ENCODE measurements around the gene SORD. TPM values are rescaled to one million over a fixed set of nuclear protein-coding genes. Genes with fewer than 3 reads are reported as not detected.

Gene SORD
- total RNA-seq, 4 donors from 2014 or later, result 3.3 to 6.6 (median 5.9) TPM

DNA sequence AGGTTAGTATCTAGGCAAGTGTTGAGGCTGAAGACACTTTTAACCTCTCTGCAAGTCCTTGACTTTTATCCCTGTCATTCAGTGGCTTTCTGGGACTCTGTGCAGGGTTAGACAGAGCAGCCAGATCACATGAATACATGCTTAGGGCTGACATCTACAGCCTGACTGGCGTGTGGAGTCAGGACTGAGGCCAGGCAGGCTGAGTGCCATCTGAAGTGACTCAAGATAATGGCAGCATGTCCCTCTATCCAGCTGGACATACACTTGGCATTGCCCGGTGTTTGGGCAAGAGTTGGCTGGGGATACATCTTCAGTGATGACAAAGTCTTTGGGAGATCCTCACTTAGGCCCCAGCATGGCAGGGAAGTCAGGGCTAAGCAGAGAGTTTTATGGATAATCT is 68.6 kb downstream of the SORD start:
- Histone ChIP-seq H3K27me3 (peaks cover 0 to 13% (median 0%) of the 10 kb centered on the region in 4 donors), H3K27ac (replicated peaks in 1 of 4) (no peak overlapping the region), H3K4me1 (no peaks in the 10 kb centered on the region), H3K9me3 (no peaks in the 10 kb centered on the region), H3K36me3 (no peaks in the 10 kb centered on the region), H3K4me3 (no peak overlapping the region)
- no peak for DNase-seq (ENCODE audit: extremely low spot score)
- 85% methylated on average over 2 of the region's 2 CpGs for WGBS
- TF ChIP-seq EP300 (IDR thresholded peaks at IDR 0.05) (no peak), POLR2A (IDR thresholded peaks at IDR 0.05; ENCODE audit: low read depth) (no peak), POLR2AphosphoS5 (IDR thresholded peaks at IDR 0.05) (no peak)
- TF ChIP-seq, protein P1, sequence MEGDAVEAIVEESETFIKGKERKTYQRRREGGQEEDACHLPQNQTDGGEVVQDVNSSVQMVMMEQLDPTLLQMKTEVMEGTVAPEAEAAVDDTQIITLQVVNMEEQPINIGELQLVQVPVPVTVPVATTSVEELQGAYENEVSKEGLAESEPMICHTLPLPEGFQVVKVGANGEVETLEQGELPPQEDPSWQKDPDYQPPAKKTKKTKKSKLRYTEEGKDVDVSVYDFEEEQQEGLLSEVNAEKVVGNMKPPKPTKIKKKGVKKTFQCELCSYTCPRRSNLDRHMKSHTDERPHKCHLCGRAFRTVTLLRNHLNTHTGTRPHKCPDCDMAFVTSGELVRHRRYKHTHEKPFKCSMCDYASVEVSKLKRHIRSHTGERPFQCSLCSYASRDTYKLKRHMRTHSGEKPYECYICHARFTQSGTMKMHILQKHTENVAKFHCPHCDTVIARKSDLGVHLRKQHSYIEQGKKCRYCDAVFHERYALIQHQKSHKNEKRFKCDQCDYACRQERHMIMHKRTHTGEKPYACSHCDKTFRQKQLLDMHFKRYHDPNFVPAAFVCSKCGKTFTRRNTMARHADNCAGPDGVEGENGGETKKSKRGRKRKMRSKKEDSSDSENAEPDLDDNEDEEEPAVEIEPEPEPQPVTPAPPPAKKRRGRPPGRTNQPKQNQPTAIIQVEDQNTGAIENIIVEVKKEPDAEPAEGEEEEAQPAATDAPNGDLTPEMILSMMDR (IDR thresholded peaks at IDR 0.05), result no peak
- intact Hi-C loops (cut with DNase I), result no loop called here

DNA sequence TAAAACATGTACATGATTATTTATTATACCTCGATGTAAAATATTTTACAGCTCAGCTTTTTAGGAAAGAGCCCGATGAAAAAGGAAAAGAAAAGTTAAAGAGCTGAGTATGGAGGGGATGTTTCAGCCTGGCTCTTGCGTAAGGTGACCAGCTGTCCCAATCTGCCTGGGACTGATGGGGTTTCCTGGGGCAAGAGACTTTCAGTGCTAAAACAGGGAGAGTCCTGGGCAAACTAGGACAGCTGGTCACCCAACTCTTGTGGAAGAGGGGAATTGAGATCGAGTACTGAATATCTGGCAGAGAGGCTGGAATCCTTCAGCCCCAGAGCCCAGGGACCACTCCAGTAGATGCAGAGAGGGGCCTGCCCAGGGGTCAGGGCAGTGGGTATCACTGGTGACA is 70.0 kb downstream of the SORD start:
- intact Hi-C loops (cut with DNase I), result no loop called here
- TF ChIP-seq POLR2AphosphoS5 (IDR thresholded peaks at IDR 0.05), result no peak
- TF ChIP-seq EP300 (IDR thresholded peaks at IDR 0.05), result no peak
- TF ChIP-seq, protein P1 (IDR thresholded peaks at IDR 0.05), result no peak
- TF ChIP-seq POLR2A (IDR thresholded peaks at IDR 0.05; ENCODE audit: low read depth), result no peak
- H3K4me3 ChIP-seq, result no peak overlapping the region
- no peaks in the 10 kb centered on the region for H3K9me3 ChIP-seq
- H3K27ac ChIP-seq (replicated peaks in 1 of 4), result no peak overlapping the region
- no peaks in the 10 kb centered on the region for H3K36me3 ChIP-seq
- H3K4me1 ChIP-seq, result no peaks in the 10 kb centered on the region
- WGBS, result 88% methylated on average over 4 of the region's 4 CpGs
- DNase-seq (ENCODE audit: extremely low spot score), result no peak
- peaks cover 0 to 6% (median 0%) of the 10 kb centered on the region in 4 donors for H3K27me3 ChIP-seq

DNA sequence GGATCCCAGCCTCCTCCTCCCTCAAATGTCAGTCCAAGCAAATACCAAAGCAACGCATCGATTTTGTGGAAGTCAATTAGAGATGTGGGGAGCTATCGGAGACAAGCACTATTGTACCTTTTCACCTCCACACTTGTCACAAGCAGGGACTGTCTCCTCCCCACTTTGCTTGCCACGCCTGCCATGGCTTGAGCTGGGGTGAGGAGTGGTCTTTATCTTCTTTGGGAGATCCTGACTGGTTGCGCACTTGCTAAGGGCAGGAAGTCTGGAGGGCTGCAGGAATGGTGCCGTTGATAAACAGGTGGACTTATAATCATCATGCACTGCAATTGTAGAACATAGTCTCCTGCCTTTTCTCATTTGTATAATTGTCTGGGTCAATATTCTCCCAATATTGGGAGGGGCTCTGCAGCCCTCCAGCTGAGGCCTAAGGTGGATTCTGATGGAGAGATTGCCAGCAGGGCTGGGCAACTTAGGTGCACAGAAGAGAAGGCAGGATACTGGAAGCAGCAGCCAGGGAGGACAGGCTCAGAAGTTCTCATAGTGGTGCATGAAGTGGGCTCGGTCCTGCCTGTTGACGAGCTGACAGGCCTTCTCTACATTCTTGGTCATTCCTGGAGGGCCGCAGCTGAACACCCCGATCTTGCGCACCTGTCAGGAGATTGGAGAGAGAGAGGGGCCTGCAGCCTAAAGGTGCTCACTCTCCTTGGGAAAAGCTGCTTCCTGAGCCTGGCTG is 70.8 kb downstream of the SORD start:
- TF ChIP-seq, protein P1 (IDR thresholded peaks at IDR 0.05), result no peak
- no peak for TF ChIP-seq EP300 (IDR thresholded peaks at IDR 0.05)
- TF ChIP-seq POLR2A (IDR thresholded peaks at IDR 0.05; ENCODE audit: low read depth), result no peak
- TF ChIP-seq POLR2AphosphoS5 (IDR thresholded peaks at IDR 0.05), result no peak
- no peak for DNase-seq (ENCODE audit: extremely low spot score)
- 86% methylated on average over 5 of the region's 11 CpGs for WGBS
- no peaks in the 10 kb centered on the region for H3K4me1 ChIP-seq
- peaks cover 0 to 6% (median 0%) of the 10 kb centered on the region in 4 donors for H3K27me3 ChIP-seq
- no peaks in the 10 kb centered on the region for H3K36me3 ChIP-seq
- H3K4me3 ChIP-seq, result no peak overlapping the region
- H3K9me3 ChIP-seq, result no peaks in the 10 kb centered on the region
- intact Hi-C loops (cut with DNase I), result no loop called here
- no peak overlapping the region for H3K27ac ChIP-seq (replicated peaks in 1 of 4)

DNA sequence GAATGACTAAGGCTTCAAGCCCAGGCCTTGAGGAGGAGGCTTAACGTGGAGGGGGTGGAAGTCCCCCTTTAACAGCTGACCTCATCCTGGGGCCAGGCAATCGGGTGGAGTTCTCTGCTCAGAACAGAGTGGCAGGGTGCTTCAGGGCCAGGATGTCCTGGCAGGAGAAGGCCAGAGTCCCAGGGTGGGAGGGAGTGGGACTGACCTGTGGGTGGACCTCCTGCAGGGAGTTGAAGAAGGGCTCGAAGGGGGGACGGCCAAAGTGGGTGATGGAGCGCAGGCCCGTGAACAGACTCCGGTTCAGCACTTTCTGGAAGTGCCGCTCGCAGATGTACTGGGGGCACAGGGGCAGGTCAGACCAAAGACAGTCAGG is 71.3 kb downstream of the SORD start:
- intact Hi-C loops (cut with DNase I), result no loop called here
- no peak for TF ChIP-seq POLR2AphosphoS5 (IDR thresholded peaks at IDR 0.05)
- TF ChIP-seq, protein P1 (IDR thresholded peaks at IDR 0.05), result no peak
- no peak for TF ChIP-seq EP300 (IDR thresholded peaks at IDR 0.05)
- no peak for TF ChIP-seq POLR2A (IDR thresholded peaks at IDR 0.05; ENCODE audit: low read depth)

More for the DNA sequence above, 71.3 kb downstream of the SORD start:
- no peak for DNase-seq (ENCODE audit: extremely low spot score)
- Histone ChIP-seq H3K9me3 (no peaks in the 10 kb centered on the region), H3K27ac (replicated peaks in 1 of 4) (no peak overlapping the region), H3K4me1 (no peaks in the 10 kb centered on the region), H3K36me3 (no peaks in the 10 kb centered on the region), H3K27me3 (peaks cover 0 to 6% (median 0%) of the 10 kb centered on the region in 4 donors), H3K4me3 (no peak overlapping the region)
- WGBS, result 77% methylated on average over 9 of the region's 9 CpGs

All from esophagus muscularis mucosa (tissue), 4 donors.